ENCODE results near the gene ZNF625. TPM values are rescaled to one million over a fixed set of nuclear protein-coding genes. Genes with fewer than 3 reads are reported as not detected.

The ZNF625 gene
- 6.8 and 9.7 TPM in 2 replicates for total RNA-seq

DNA sequence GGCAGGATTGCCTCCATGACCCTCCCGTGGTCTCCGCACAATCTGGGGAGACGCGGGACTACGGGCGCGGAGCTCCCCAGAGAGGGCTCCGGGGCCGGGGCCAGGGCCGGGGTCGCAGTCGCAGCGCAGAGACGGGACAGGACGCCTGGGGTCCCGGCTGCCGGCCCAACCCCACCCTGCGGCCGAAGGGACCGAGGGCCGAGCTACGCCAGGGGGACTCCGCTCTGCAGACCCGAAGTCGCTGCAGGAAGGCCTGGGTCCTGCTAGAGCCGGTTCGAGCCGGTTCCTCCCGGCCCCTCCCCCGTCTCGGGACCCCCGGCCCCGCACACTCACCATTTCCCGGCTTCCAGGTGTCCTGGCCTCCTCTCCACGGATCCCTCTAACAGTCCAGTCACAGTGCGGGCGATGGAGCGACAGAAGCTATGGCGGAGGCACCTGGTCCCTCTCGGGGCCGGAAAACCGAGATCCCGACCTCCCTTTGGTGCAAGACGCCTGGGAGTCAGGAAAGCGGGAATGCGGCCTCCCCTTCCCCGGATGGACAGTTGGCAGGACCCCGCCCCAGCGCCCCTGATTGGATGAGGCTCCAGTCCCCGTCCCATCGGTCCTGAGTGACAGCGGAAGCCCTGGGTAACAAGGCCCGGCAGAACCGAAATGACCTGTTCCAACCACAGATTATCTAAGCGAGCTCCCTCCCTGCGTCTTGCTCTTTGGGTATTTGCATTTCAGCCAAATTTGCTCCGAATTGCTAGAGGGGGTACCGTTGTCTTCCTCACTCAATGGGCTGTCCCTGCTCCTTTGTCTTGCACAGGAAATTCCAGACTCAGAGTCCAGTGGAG is at the start of gene ZNF625:
ZNF625 (minus strand) TSS at position 512 of the 836 bp plus-strand sequence; CDS start at position 336, 176 bp downstream.

DNA sequence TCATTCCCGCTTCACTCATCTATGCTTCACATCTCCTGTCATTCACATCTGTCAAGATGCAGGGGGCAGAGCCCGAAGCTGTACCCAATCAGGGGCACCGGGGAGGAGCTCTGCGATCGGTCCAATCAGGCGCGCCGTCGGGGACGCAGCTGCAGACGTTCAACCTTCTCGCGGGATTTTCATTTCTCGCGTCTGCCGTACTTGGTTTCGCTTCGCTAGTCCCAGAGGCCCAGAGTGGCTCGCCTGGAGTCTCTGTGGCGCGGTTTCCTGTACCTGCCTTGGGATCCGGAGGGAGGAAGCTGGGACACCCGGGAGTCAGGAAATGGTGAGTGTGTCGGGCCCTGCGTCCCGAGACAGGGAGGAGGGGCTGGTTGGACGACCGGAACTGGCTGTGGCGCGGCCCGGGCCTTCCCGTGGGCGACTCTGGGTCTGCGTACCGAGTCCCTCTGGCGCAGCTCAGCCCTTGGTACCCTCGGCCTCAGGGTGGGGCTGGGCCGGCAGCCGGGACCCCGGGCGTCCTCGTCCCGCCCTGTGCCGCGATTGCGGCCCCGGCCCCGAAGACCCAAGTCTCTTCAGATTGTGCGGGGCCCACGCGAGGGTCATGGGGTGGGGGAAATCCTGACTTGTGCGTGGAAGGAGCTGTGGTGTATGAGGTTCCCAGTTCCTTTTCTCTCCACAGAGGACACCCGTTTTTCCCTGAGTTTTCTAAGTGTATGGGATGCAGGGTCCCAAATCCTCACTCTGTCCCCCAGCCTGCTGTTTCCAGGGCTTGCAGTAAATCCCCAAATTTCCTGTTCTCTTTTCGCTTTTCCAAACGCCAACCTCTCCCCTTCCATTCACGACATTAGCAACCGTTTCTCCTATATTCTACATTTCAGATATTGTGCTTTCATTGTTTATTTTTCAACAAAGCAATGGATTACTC is 6.6 kb upstream of the ZNF625 start, which contains the start of gene ZNF136:
ZNF136 (plus strand) TSS at position 215 of the 925 bp plus-strand sequence; CDS start at position 323, 108 bp downstream.

DNA sequence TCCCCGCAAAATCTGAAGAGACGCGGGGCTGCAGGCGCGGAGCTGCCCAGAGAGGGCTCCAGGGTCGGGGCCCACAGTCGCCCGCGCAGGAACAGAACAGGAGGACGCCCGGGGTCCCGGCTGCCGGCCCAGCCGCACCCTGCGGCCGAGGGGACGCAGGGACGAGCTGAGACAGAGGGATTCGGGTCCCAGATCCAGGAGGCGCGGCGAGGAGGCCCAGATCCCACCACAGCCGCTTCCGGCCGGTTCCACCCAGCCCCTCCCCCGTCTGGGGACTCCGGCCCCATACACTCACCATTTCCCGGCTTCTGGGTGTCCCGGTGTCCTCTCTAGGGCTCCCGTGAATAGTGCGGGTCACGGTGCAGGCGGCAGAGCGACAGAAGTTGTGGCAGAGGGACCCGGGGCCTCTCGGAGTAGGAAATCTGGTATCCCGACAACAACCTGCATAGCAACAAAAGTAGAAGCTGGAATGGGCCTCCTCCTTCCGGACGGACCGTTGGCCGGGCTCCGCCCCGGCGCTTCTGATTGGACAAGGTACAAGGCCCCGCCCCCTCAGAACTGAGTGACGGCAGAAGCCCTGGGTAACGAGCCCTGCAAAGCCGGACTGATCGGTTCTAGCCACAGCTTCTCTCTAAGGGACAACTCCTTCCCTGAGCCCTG is 16.5 kb downstream of the ZNF625 start, which contains the start of gene ZNF20:
ZNF20 (minus strand) TSS at position 466 of the 660 bp plus-strand sequence; CDS start at position 298, 168 bp downstream.

Other genes starting within 250 kb of the ZNF625 start
- 2.9 and 3.1 TPM in 2 replicates for gene ZNF700, start 231.6 kb downstream of the ZNF625 start, total RNA-seq
- gene ZNF763, start 191.7 kb downstream of the ZNF625 start, total RNA-seq: 0.36 and 2.8 TPM in 2 replicates
- 2.9 and 6.6 TPM in 2 replicates for gene ZNF433, start 121.1 kb downstream of the ZNF625 start, total RNA-seq
- gene ZNF878, start 103.8 kb downstream of the ZNF625 start, total RNA-seq: 0.36 and 0.49 TPM in 2 replicates
- gene ZNF844, start 92.0 kb downstream of the ZNF625 start, total RNA-seq: 2.4 and 5.2 TPM in 2 replicates
- 2.0 and 7.6 TPM in 2 replicates for gene ZNF20, start 16.4 kb downstream of the ZNF625 start, total RNA-seq
- gene ZNF136, start 6.4 kb upstream of the ZNF625 start, total RNA-seq: 3.7 and 5.4 TPM in 2 replicates
- gene ZNF44, start 138.1 kb upstream of the ZNF625 start, total RNA-seq: 2.9 and 4.7 TPM in 2 replicates
- gene ZNF563, start 176.9 kb upstream of the ZNF625 start, total RNA-seq: 2.0 and 11.7 TPM in 2 replicates
- gene ZNF442, start 208.9 kb upstream of the ZNF625 start, total RNA-seq: 2.3 and 4.9 TPM in 2 replicates
- 1.1 and 3.2 TPM in 2 replicates for gene ZNF799, start 244.5 kb upstream of the ZNF625 start, total RNA-seq

Measured in cardiac atrium fibroblast (primary cell).